Small intestine (tissue), 7 donors: ENCODE results near the gene STK33. TPM values are rescaled to one million over a fixed set of nuclear protein-coding genes. Genes with fewer than 3 reads are reported as not detected.

Source experiments
- DNase-seq, 2 donors: peaks; one replicate each; pipeline versions ENCODE4 v3.0.0 to v3.0.0-alpha.2; 2013
- FAIRE-seq: peaks from 2 replicates; lab custom pipeline; 2012; peaks lifted over from hg19 to GRCh38; lab: Jason Lieb, UNC
- H3K27ac ChIP-seq, 3 donors: one replicate each; pipeline ENCODE4 v1.5.1; 2013; ENCODE audit warnings: low read length in 2 of 3, mild to moderate bottlenecking in 2 of 3, control low read depth in 1 of 3, inconsistent platforms in 1 of 3, low read depth in 1 of 3, moderate library complexity in 1 of 3
- H3K27me3 ChIP-seq, 3 donors: one replicate each; pipeline ENCODE4 v1.6.1; 2013; ENCODE audit warnings: low read length in 3 of 3, inconsistent platforms in 1 of 3; ENCODE audit not compliant: control insufficient read depth in 3 of 3, insufficient read depth in 3 of 3
- H3K36me3 ChIP-seq, 3 donors: one replicate each; pipeline ENCODE4 v1.6.1; 2013; ENCODE audit warnings: low read length in 3 of 3, inconsistent platforms in 1 of 3, low read depth in 1 of 3, mild to moderate bottlenecking in 1 of 3, moderate library complexity in 1 of 3; ENCODE audit not compliant: control insufficient read depth in 3 of 3, insufficient read depth in 2 of 3
- H3K4me1 ChIP-seq, 3 donors: one replicate each; pipeline ENCODE4 v1.6.1; 2013; ENCODE audit warnings: low read length in 2 of 3, inconsistent platforms in 1 of 3, low read depth in 1 of 3, mild to moderate bottlenecking in 1 of 3, moderate library complexity in 1 of 3; ENCODE audit not compliant: control insufficient read depth in 3 of 3, insufficient read depth in 2 of 3
- H3K4me3 ChIP-seq, 3 donors: one replicate each; pipeline ENCODE4 v1.5.1; 2013; ENCODE audit warnings: low read length in 3 of 3, control low read depth in 1 of 3, inconsistent platforms in 1 of 3, low read depth in 1 of 3, mild to moderate bottlenecking in 1 of 3, moderate library complexity in 1 of 3
- H3K9me3 ChIP-seq, 2 donors: one replicate each; pipeline ENCODE4 v1.6.1; 2013; ENCODE audit warnings: low read depth in 1 of 2, low read length in 1 of 2; ENCODE audit not compliant: control insufficient read depth in 2 of 2, insufficient read depth in 1 of 2
- WGBS, 3 donors: extraction: QIAGEN DNeasy Blood & Tissue Kit; methylation state at CpG; one replicate each; pipeline ENCODE4 v1.1.7; 2013; 5-methylcytosine and 5-hydroxymethylcytosine counted together
- polyA plus RNA-seq, 4 donors: library from polyadenylated mRNA; stranded (reverse) in 3 of 4; unstranded in 1 of 4; fragments of 200-250 nt in 3 of 4; fragments of 120-200 nt in 1 of 4; gene quantifications; one replicate each; pipeline versions ENCODE4 v1.2.1 to v1.2.3, GENCODE V29; 2013
- donor health status: healthy with polysubstance abuse.
- donor health status: control.
- donor health status: control.
- donor health status: Bipolar disorder and iron deficiency.
- donor health status: healthy.

Gene STK33
- polyA plus RNA-seq, 4 donors: 0.89 to 5.3 (median 2.5) TPM

DNA sequence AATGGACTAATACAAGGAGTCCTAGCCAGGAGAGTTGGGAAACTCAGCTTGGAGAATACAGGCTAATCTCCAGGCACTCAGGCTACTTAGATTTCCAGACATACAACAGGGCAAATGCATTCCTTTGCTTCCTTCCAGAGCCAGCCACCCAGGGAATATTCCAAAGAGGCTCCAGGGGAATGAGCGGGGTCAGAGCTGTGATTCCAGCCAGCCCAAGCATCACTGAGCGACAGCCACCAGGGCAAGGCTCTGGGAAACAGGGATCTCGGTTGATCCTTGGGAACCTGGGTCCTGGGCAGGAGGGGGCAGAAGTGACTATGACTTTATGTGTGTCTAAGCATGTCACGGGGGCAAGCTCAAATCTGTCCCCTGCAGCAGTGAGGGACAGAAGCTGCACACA is 218.1 kb downstream of the STK33 start:
- H3K9me3 ChIP-seq: no peaks in the 10 kb centered on the region
- no peak overlapping the region for H3K27ac ChIP-seq
- no peak for FAIRE-seq
- H3K36me3 ChIP-seq: no peaks in the 10 kb centered on the region
- 66 to 74% (median 67%) methylated on average over 4 of the region's 4 CpGs for WGBS, 3 donors
- H3K4me1 ChIP-seq: no peaks in the 10 kb centered on the region
- H3K4me3 ChIP-seq: no peak overlapping the region
- H3K27me3 ChIP-seq: no peaks in the 10 kb centered on the region
- no peak for DNase-seq

DNA sequence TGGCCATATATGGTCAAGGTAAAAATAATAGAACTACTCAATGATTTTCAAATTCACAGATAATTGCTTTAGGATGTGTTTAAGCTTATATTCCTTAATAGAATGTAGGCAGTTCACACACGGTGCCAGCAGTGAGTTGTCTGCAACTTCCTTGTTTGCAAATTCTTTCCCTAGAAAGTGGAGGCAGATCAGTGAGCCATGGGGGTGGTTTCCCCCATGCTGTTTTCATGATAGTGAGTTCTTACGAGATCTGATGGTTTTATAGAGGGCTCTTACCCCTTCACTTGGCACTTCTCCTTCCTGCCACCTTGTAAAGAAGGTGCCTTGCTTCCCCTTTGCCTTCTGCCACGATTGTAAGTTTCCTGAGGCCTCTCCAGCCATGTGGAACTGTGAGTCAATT is 218.6 kb downstream of the STK33 start:
- no peaks in the 10 kb centered on the region for H3K27me3 ChIP-seq
- H3K4me3 ChIP-seq: no peak overlapping the region
- H3K27ac ChIP-seq: no peak overlapping the region
- no peaks in the 10 kb centered on the region for H3K9me3 ChIP-seq
- no peak for FAIRE-seq
- no peaks in the 10 kb centered on the region for H3K36me3 ChIP-seq
- H3K4me1 ChIP-seq: no peaks in the 10 kb centered on the region
- WGBS, 3 donors: 31 to 40% (median 33%) methylated on average over 3 of the region's 3 CpGs
- DNase-seq: no peak

DNA sequence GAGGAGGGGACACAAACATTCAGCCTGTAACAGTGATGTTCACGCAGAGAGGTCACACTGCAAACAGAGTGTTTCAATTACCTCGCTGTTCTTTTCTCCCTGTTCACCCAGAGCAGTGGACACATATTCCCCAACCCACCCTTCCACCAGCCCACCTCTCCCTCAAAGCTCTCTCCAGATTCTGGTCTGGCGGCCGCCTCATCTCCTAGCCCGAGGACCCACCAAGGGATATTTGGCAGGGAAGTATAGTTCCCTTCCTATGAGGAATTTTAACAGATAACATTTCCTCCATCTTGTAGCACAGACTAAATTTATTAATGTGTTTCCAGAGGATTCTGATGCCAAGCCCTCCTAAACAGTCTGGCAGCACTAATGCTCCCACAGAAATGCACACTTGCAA is 219.3 kb downstream of the STK33 start:
- DNase-seq (no peak), FAIRE-seq (no peak)
- Histone ChIP-seq H3K4me1 (no peaks in the 10 kb centered on the region), H3K27ac (no peak overlapping the region), H3K36me3 (no peaks in the 10 kb centered on the region), H3K4me3 (no peak overlapping the region), H3K9me3 (no peaks in the 10 kb centered on the region), H3K27me3 (no peaks in the 10 kb centered on the region)
- WGBS, 3 donors: 85 to 93% (median 87%) methylated on average over 5 of the region's 5 CpGs

DNA sequence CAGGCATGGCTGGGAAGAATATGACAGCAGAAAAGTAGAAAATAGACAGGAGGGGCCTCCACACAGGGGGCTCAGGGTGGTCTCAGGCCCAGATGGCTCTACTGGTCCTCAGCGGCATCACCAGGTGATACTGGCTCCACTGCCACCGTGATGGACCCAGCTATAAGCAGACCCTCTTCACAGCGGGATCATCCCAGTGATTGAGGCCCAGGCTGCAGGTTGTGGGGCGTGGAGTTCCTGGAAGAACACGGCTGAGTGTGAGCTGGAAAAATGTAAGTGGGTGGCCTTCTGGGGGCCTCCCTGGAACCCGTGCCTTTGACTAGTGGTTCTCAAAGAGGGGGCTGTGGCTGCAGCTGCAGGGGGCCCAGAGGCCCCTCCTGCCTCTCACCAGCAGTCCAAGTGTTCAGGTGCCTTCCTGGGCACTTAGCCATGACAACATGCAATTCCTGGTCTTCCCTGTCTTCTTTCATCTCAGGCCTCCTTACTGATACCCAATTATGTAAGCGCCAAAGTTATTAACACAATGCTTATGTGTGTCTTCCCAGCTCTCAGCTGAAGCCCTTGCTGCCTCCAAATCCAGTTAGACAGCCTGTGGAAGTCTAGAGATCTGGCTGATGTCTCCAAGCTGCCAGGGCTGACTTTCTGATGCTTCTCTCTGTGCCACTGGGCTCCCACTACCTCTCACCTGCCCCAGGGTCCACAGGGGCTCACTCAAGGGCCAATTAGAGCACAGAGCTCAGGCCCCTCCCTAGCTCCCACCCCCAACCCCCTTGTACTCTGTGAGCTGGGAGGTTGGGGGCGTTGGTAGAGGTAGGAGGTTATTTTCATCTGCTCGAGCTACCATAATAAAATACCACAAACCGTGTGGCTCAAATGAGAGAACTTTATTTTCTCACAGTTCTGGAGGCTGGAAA is 220.3 kb downstream of the STK33 start:
- Histone ChIP-seq H3K9me3 (no peaks in the 10 kb centered on the region), H3K4me3 (no peak overlapping the region), H3K27me3 (no peaks in the 10 kb centered on the region), H3K4me1 (no peaks in the 10 kb centered on the region), H3K36me3 (no peaks in the 10 kb centered on the region), H3K27ac (no peak overlapping the region)
- 70 to 82% (median 79%) methylated on average over 10 of the region's 10 CpGs for WGBS, 3 donors
- DNase-seq (no peak), FAIRE-seq (no peak)

DNA sequence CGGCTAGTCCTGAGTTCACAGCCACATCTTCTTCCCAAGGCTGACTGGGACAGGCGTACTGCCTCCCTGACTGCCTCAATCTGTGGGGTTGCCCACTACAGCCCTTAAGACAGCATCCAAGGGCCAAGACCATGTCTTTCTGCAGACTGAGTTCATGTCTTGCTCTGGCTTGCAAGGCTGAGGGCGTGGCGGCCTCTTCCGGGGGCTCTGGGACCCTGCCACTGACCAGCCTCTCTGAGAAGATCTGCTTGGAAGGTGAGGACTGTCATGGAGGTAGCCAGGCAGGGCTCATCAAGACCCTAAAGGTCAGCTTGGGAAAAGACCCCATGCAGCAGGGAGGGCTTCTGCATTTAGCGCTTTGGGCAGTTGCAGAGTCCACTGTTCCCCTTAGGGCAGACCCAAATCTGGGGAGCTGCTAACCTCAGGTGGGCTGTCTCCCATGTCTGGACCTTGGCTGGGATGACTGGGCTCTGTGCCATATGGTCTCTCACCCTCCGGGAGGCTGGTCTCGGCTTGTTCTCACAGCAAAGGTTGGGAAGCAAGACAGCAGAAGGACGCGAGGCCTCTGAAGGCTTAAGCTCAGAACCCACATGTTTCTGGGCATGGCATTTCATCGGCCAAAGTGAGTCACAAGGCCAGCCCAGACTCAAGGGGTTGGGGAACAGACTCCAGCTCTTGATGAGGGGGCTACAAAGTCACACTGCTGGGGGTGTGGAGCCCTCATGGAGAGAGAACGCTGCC is 221.2 kb downstream of the STK33 start:
- H3K9me3 ChIP-seq: no peaks in the 10 kb centered on the region
- DNase-seq: no peak
- H3K27me3 ChIP-seq: no peaks in the 10 kb centered on the region
- FAIRE-seq: no peak
- no peak overlapping the region for H3K4me3 ChIP-seq
- WGBS, 3 donors: 84 to 93% (median 92%) methylated on average over 12 of the region's 12 CpGs
- no peak overlapping the region for H3K27ac ChIP-seq
- H3K36me3 ChIP-seq: no peaks in the 10 kb centered on the region
- H3K4me1 ChIP-seq: no peaks in the 10 kb centered on the region

DNA sequence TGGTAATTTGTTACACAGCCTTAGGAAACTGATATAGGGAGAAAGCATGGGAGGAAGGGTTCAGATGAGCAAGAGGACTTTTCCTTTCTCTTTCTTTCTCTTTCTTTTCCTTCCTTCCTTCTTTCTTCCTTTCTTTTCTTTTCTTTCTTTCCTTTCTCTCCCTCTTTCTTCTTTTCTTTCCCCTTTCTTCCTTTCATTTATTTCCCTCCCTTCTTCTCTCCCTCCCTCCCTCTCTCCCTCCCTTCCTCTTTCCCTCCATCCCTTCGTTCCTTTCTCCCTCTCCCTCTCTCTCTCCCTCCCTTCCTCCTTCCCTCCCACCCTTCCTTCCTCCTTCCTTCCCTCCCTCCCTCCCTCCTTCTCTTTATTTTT is 222.5 kb downstream of the STK33 start:
- no peaks in the 10 kb centered on the region for H3K9me3 ChIP-seq
- H3K27me3 ChIP-seq: no peaks in the 10 kb centered on the region
- no peak overlapping the region for H3K4me3 ChIP-seq
- H3K27ac ChIP-seq: no peak overlapping the region
- H3K4me1 ChIP-seq: no peaks in the 10 kb centered on the region
- WGBS, 3 donors: 69 to 91% (median 77%) methylated on average over 1 of the region's 1 CpG
- FAIRE-seq: no peak
- DNase-seq: no peak
- H3K36me3 ChIP-seq: no peaks in the 10 kb centered on the region

DNA sequence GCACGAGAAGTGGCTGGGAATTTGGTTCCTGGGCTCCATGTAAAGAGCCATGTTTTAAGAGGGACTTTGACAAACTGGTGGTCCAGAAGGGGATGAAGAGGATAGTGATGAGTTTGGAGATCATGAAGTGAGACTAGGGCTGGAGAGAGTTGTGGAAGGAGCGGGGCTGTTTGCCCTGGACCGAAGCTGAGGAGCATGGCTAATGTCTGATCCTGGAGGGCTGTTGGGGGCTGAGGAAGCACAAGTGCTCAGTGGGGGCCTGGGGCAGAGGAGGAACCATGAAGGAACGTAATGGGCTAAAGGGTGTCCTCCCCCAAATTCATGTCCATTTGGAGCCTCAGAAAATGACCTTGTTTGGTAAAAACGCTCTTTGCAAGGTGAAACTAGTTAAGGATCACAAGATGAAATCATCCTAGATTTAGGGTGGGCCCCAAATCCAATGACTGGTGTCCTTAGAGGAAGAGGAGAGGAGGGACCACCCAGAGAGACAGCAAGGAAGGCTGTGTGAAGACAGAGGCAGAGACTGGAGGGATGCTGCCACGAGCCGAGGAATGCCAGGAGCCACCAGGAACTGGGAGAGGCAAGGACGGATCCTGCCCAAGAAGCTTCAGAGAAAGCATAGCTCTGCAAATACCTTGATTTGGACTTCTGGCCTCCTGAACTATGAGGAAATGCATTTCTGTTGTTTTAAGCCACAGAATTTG is 223.1 kb downstream of the STK33 start:
- Histone ChIP-seq H3K4me1 (no peaks in the 10 kb centered on the region), H3K4me3 (no peak overlapping the region), H3K27me3 (no peaks in the 10 kb centered on the region), H3K9me3 (no peaks in the 10 kb centered on the region), H3K36me3 (no peaks in the 10 kb centered on the region), H3K27ac (no peak overlapping the region)
- DNase-seq (no peak), FAIRE-seq (no peak)
- 84 to 88% (median 85%) methylated on average over 8 of the region's 8 CpGs for WGBS, 3 donors

DNA sequence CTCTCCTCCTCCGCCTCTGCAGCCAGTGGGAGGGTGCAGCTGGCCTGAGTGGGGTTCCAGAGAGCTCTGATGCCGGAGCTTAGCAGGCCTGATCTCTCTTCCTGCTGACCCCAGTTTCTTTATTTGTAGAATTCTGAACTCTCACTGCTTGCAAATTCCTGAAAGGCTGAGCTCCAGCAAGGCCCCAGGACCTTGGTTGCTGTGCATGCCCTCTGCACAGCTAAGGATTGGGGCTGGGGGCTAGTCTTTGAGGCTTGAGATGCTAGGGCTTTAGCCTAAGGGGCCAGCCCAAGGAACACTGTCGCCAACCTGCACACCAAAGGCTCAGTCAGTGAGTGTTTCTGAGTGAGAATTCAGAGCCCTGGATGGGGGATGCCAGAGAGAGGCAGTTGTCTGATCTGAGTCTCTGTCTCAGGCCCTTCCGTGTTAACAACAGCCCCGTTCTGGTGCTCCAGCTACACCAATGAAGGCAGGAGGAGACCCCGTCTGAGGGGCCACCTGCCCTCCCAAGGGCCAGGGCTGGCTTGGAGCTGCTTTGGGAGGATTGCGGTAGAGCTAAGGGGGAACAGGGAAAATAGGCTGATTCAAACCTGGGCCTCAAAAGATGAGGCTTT is 224.3 kb downstream of the STK33 start:
- no peak overlapping the region for H3K27ac ChIP-seq
- H3K4me3 ChIP-seq: no peak overlapping the region
- H3K9me3 ChIP-seq: no peaks in the 10 kb centered on the region
- no peaks in the 10 kb centered on the region for H3K36me3 ChIP-seq
- no peak for DNase-seq
- no peaks in the 10 kb centered on the region for H3K4me1 ChIP-seq
- WGBS, 3 donors: 79 to 98% (median 88%) methylated on average over 7 of the region's 7 CpGs
- no peak for FAIRE-seq
- no peaks in the 10 kb centered on the region for H3K27me3 ChIP-seq
